ENCODE measurements around the gene RPH3AL.

Gene RPH3AL

GRCh38 chr17:307295-307691, 45.3 kb downstream of the RPH3AL start:
- POLR2A ChIA-PET = no interaction called here
- H3K27ac ChIP-seq (ENCODE audit: extremely low read depth, low read depth, low read length) = no peak overlapping the region

GRCh38 chr17:306536-307294, 45.9 kb downstream of the RPH3AL start:
- Histone ChIP-seq H3K4me3 (ENCODE audit: low read depth, low read length) (no peak overlapping the region), H3K27ac (ENCODE audit: extremely low read depth, low read depth, low read length) (no peak overlapping the region), H3K36me3 (ENCODE audit: control insufficient read depth in 2 of 2, insufficient read depth in 1 of 2, low read length in 2 of 2) (no peaks in the 10 kb centered on the region), H3K4me1 (ENCODE audit: control insufficient read depth, insufficient read depth, low read length) (no peaks in the 10 kb centered on the region), H3K9me3 (ENCODE audit: control insufficient read depth, insufficient read depth, low read depth, low read length) (no peaks in the 10 kb centered on the region)
- TF ChIP-seq ZNF350 (tag by site-specific recombination; IDR thresholded peaks at IDR 0.05) = no peak
- TF ChIP-seq ZNF366 (tag by site-specific recombination; conservative IDR thresholded peaks at IDR 0.05) = 0 out of 2 replicates have a peak, but pooled peaks have one; percentile 14
- no peak for TF ChIP-seq IKZF3 (tag by site-specific recombination; IDR thresholded peaks at IDR 0.05)
- ChIA-PET CTCF (interaction anchor here (0.6 to 1.4 kb wide), 5 partner anchors 15 to 561 kb away, joined by 3 to 4 read pairs (median 3); partner anchors contain the start of gene RPH3AL), POLR2A (no interaction called here)

More at GRCh38 chr17:307295-307691, 45.3 kb downstream of the RPH3AL start:
- Histone ChIP-seq H3K4me3 (ENCODE audit: low read depth, low read length) (no peak overlapping the region), H3K9me3 (ENCODE audit: control insufficient read depth, insufficient read depth, low read depth, low read length) (no peaks in the 10 kb centered on the region), H3K36me3 (ENCODE audit: control insufficient read depth in 2 of 2, insufficient read depth in 1 of 2, low read length in 2 of 2) (no peaks in the 10 kb centered on the region), H3K4me1 (ENCODE audit: control insufficient read depth, insufficient read depth, low read length) (no peaks in the 10 kb centered on the region)
- TF ChIP-seq SCRT1 (tag by site-specific recombination; IDR thresholded peaks at IDR 0.05; ENCODE audit: borderline replicate concordance) (no peak), GLI4 (tag by site-specific recombination; IDR thresholded peaks at IDR 0.05) (no peak), ZNF223 (tag by site-specific recombination; IDR thresholded peaks at IDR 0.05) (no peak), ZNF837 (tag by site-specific recombination; IDR thresholded peaks at IDR 0.05) (no peak), ZNF791 (tag by site-specific recombination; IDR thresholded peaks at IDR 0.05) (no peak)
- CTCF ChIA-PET = interaction anchor here (0.6 to 1.1 kb wide), 2 partner anchors 14 to 134 kb away, joined by 3 read pairs; no protein-coding TSS in a partner anchor

GRCh38 chr17:306116-306515, 46.5 kb downstream of the RPH3AL start:
- no peaks in the 10 kb centered on the region for H3K9me3 ChIP-seq (ENCODE audit: control insufficient read depth, insufficient read depth, low read depth, low read length)
- no peak overlapping the region for H3K27ac ChIP-seq (ENCODE audit: extremely low read depth, low read depth, low read length)
- no peak for TF ChIP-seq KLF10 (tag by site-specific recombination; IDR thresholded peaks at IDR 0.05)
- TF ChIP-seq ZNF223 (tag by site-specific recombination; IDR thresholded peaks at IDR 0.05) = no peak
- no peak for TF ChIP-seq OSR2 (tag by site-specific recombination; IDR thresholded peaks at IDR 0.05)
- no peak for TF ChIP-seq ZNF148 (tag by site-specific recombination; IDR thresholded peaks at IDR 0.05; ENCODE audit: borderline replicate concordance)
- TF ChIP-seq ZBTB17 (tag by site-specific recombination; IDR thresholded peaks at IDR 0.05) = no peak
- TF ChIP-seq ZFP41 (tag by site-specific recombination; IDR thresholded peaks at IDR 0.05; ENCODE audit: borderline replicate concordance) = no peak
- TF ChIP-seq ZFP37 (tag by site-specific recombination; IDR thresholded peaks at IDR 0.05) = no peak
- no peak for TF ChIP-seq ZNF48 (tag by site-specific recombination; IDR thresholded peaks at IDR 0.05)
- no peak for TF ChIP-seq SETDB1 (IDR thresholded peaks at IDR 0.05; ENCODE audit: insufficient read length, low read length)
- TF ChIP-seq ZNF140 (tag by site-specific recombination; IDR thresholded peaks at IDR 0.05) = no peak
- TF ChIP-seq ZNF639 (tag by site-specific recombination; IDR thresholded peaks at IDR 0.05) = no peak
- TF ChIP-seq ZNF830 (tag by site-specific recombination; IDR thresholded peaks at IDR 0.05; ENCODE audit: low read depth) = no peak
- H3K4me3 ChIP-seq (ENCODE audit: low read depth, low read length) = no peak overlapping the region
- no peaks in the 10 kb centered on the region for H3K4me1 ChIP-seq (ENCODE audit: control insufficient read depth, insufficient read depth, low read length)
- ChIA-PET CTCF (interaction anchor here (0.6 to 1.4 kb wide), 4 partner anchors 8 to 562 kb away, joined by 3 to 4 read pairs (median 3); partner anchors contain the start of gene RPH3AL), POLR2A (no interaction called here)
- H3K36me3 ChIP-seq (ENCODE audit: control insufficient read depth in 2 of 2, insufficient read depth in 1 of 2, low read length in 2 of 2) = no peaks in the 10 kb centered on the region
